ENCODE data around the gene OTOGL.

OTOGL gene

DNA sequence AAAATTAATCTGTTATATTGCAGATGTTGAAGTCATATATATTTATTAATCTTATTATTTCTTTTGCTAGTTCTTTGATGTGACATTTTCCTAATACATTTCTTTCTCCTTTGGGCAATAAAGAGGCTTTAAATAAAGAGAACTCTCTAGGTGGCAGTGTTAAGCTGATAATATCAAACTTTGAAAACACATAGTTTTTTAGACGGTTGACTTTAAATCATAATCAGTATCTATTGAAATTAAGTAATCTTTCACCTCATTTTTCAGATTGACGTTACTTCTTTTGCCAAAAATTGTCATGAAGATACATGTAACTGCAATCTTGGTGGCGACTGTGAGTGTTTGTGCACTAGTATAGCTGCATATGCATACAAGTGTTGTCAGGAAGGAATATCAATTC lies 213.9 kb downstream of the OTOGL start:
- H3K4me3 ChIP-seq (ENCODE audit: low read length): no peak overlapping the region
- no peak for DNase-seq (ENCODE audit: low read depth)
- TF ChIP-seq, protein P1, sequence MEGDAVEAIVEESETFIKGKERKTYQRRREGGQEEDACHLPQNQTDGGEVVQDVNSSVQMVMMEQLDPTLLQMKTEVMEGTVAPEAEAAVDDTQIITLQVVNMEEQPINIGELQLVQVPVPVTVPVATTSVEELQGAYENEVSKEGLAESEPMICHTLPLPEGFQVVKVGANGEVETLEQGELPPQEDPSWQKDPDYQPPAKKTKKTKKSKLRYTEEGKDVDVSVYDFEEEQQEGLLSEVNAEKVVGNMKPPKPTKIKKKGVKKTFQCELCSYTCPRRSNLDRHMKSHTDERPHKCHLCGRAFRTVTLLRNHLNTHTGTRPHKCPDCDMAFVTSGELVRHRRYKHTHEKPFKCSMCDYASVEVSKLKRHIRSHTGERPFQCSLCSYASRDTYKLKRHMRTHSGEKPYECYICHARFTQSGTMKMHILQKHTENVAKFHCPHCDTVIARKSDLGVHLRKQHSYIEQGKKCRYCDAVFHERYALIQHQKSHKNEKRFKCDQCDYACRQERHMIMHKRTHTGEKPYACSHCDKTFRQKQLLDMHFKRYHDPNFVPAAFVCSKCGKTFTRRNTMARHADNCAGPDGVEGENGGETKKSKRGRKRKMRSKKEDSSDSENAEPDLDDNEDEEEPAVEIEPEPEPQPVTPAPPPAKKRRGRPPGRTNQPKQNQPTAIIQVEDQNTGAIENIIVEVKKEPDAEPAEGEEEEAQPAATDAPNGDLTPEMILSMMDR (conservative IDR thresholded peaks at IDR 0.05; ENCODE audit: low read depth, low read length): no peak

DNA sequence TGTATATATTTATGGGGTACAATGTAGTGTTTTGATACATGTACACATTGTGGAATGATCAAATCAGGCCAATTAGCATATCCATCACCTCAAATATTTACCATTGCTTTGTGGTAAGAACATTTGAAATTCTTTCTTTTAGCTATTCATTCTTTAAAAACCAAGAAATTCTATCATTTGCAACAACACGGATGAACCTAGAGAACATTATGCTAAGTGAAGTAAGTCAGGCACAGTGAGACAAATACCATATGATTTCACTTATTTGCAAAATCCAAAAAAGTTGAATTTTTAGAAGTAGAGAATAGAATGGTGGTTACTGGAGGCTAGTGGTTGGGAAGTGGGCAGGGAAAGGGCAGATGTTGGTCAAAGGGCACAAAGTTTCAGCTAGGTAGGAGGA lies 215.4 kb downstream of the OTOGL start:
- TF ChIP-seq, protein P1 (conservative IDR thresholded peaks at IDR 0.05; ENCODE audit: low read depth, low read length): no peak
- DNase-seq (ENCODE audit: low read depth): no peak
- H3K4me3 ChIP-seq (ENCODE audit: low read length): no peak overlapping the region

DNA sequence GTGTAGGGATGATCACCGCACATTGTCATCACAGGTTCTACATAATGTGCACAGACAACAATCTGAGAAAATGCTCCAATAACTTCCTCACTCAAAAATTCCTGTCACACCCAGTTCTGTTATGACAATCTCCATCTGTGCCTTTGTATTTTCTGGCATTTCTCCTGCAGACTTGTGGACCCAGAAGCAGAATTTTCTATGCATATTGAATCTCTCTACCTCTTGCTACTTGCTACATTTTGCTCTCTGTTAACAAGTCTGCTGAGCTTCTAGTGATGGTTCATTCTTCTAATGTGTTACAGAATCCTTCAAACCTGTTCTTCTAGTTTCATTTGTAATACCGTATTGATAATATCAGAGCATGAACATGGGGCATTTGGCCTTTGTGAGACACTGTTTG lies 216.9 kb downstream of the OTOGL start:
- no peak overlapping the region for H3K4me3 ChIP-seq (ENCODE audit: low read length)
- DNase-seq (ENCODE audit: low read depth): no peak
- TF ChIP-seq, protein P1 (conservative IDR thresholded peaks at IDR 0.05; ENCODE audit: low read depth, low read length): no peak

DNA sequence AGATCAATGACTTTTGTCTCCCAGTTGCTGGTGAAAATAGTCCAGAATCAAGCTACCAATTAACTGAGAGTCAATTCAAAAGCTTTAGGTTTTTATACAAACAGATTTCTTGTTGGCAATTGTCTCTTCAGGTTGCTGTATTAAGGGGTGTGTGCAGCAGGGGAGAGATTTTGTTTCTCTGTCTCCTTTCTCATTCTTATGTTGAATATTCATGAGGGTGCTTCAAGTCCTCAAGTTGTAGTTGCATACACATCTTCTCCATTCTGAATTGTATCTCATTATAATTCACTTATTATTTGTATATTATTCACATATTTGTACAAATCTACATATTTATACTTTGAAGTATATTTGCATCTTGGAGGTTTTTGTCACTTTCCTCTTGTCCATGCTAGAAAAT lies 218.0 kb downstream of the OTOGL start:
- TF ChIP-seq, protein P1 (conservative IDR thresholded peaks at IDR 0.05; ENCODE audit: low read depth, low read length): no peak
- DNase-seq (ENCODE audit: low read depth): no peak
- H3K4me3 ChIP-seq (ENCODE audit: low read length): no peak overlapping the region

DNA sequence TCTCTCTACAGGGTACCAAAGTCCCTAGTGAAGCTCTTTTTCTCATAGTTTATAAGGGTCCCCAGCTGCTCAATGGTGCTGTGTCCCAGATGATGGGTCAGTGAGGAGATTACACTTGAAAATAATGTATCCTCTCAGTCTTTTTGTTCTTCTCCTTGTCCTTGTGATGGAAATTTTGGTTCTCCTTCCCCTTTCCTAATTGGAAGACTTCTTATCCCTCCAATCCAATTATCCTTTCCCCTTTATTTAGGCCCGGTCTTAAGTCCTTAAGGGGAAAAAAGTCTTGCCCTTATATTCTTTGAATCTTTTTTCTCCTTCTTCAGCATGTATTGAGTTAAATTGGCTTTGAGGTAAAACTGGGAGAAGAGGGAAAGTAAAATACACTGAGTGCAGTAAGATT lies 218.6 kb downstream of the OTOGL start:
- DNase-seq (ENCODE audit: low read depth): no peak
- no peak overlapping the region for H3K4me3 ChIP-seq (ENCODE audit: low read length)
- TF ChIP-seq, protein P1 (conservative IDR thresholded peaks at IDR 0.05; ENCODE audit: low read depth, low read length): no peak

DNA sequence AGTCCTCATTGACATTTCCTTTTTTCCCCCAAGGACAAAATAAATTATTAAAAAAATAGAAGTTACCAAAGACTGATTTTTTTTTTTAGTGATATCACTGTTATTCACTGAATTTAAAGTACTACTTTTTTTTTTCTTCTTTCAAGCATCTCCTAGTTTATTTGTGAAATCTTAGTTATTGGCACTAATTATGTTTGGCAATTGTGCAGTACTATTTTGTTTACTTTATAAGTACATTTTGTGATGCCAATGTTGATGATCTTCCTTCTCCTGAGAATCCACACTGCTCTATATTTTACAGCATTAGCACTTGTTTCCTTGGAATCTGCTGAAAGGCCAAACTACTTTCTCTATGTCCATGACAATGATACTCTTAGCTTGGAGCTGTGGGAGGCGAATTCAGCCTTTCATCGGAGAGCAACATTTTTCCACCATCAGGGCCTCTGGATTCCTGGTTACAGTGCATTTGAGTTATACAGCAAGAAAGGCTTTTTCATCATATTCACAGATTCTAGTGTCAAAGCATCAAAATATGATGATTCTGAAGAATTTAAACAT lies 220.9 kb downstream of the OTOGL start:
- DNase-seq (ENCODE audit: low read depth): no peak
- TF ChIP-seq, protein P1 (conservative IDR thresholded peaks at IDR 0.05; ENCODE audit: low read depth, low read length): no peak
- H3K4me3 ChIP-seq (ENCODE audit: low read length): no peak overlapping the region

DNA sequence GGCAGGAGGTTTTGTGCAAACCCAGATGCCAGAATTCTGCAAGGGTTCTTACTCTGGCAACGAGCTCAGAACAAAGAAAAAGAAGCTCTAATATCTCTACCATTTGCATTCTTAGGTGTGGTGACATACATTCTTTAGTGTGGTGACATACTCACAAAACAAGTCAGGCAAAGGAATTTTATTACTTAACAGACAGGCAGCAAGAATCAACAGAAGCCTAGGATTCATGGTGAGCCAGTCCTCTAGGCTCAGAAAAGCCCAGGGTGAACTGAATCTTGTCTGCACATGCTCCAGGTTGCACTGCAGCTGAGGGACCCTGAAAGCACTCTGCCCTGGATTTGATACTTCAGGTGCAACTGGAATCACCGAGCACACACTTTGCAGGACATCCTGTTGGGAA lies 222.3 kb downstream of the OTOGL start:
- no peak for DNase-seq (ENCODE audit: low read depth)
- TF ChIP-seq, protein P1 (conservative IDR thresholded peaks at IDR 0.05; ENCODE audit: low read depth, low read length): no peak
- no peak overlapping the region for H3K4me3 ChIP-seq (ENCODE audit: low read length)

Measured in retinal pigment epithelial cell (primary cell).